GM12865 (cell line): ENCODE results near the gene PDE2A.

Experiments used
- DNase-seq: peaks from one replicate; pipeline ENCODE4 v3.0.0; 2010; ENCODE audit warnings: low read depth
- H3K4me3 ChIP-seq: 2 replicates; pipeline ENCODE4 v1.5.1; 2011; ENCODE audit warnings: mild to moderate bottlenecking, low read depth, low read length, control low read depth
- CTCF ChIP-seq: IDR thresholded peaks from 2 replicates; pipeline ENCODE4 v1.5.1; 2011; ENCODE audit warnings: low read length, control low read depth, low read depth, inconsistent platforms; ENCODE audit not compliant: insufficient read depth; ENCODE audit errors: missing control alignments

PDE2A gene

GRCh38 chr11:72719551-72719950 lies 45.3 kb upstream of the PDE2A start:
- TF ChIP-seq CTCF: no peak
- peak; percentile 30 for DNase-seq
- peak overlapping the region; percentile 89 for H3K4me3 ChIP-seq

GRCh38 chr11:72719144-72719543 lies 44.9 kb upstream of the PDE2A start:
- H3K4me3 ChIP-seq: no peak overlapping the region

GRCh38 chr11:72718101-72718501 lies 43.9 kb upstream of the PDE2A start:
- no peak for DNase-seq
- no peak for TF ChIP-seq CTCF
- no peak overlapping the region for H3K4me3 ChIP-seq

More at GRCh38 chr11:72719144-72719543, 44.9 kb upstream of the PDE2A start:
- no peak for TF ChIP-seq CTCF
- peak; percentile 59 for DNase-seq

GRCh38 chr11:72716788-72717435 lies 42.7 kb upstream of the PDE2A start:
- TF ChIP-seq CTCF: no peak
- H3K4me3 ChIP-seq: no peak overlapping the region
- no peak for DNase-seq

GRCh38 chr11:72716290-72716689 lies 42.1 kb upstream of the PDE2A start:
- no peak for DNase-seq
- TF ChIP-seq CTCF: no peak
- no peak overlapping the region for H3K4me3 ChIP-seq

GRCh38 chr11:72712841-72713240 lies 38.6 kb upstream of the PDE2A start:
- H3K4me3 ChIP-seq: no peak overlapping the region
- DNase-seq: no peak
- TF ChIP-seq CTCF: no peak

- no peak for DNase-seq
- no peak overlapping the region for H3K4me3 ChIP-seq
- no peak for TF ChIP-seq CTCF
Observed at GRCh38 chr11:72712168-72712751, 38.0 kb upstream of the PDE2A start.
